Measurements from ENCODE around the gene ABTB1.

ABTB1 gene

GRCh38 chr3:127647166-127647844 is 25.4 kb upstream of the ABTB1 start:
- no peak for TF ChIP-seq ZSCAN30 (tag by site-specific recombination; IDR thresholded peaks at IDR 0.05)
- no peak for TF ChIP-seq ZNF555 (tag by site-specific recombination; conservative IDR thresholded peaks at IDR 0.05)
- TF ChIP-seq ZFP41 (tag by site-specific recombination; IDR thresholded peaks at IDR 0.05; ENCODE audit: borderline replicate concordance), result no peak
- CTCF ChIA-PET, result interaction anchor here (0.9 to 1.3 kb wide), 2 partner anchors 30 to 313 kb away, joined by 3 to 5 read pairs; no protein-coding TSS in a partner anchor
- Histone ChIP-seq H3K27ac (ENCODE audit: extremely low read depth, low read depth, low read length) (no peak overlapping the region), H3K9me3 (ENCODE audit: control insufficient read depth, insufficient read depth, low read depth, low read length) (no peaks in the 10 kb centered on the region), H3K4me1 (ENCODE audit: control insufficient read depth, insufficient read depth, low read length) (no peaks in the 10 kb centered on the region), H3K4me3 (ENCODE audit: low read depth, low read length) (no peak overlapping the region), H3K36me3 (ENCODE audit: control insufficient read depth in 2 of 2, insufficient read depth in 1 of 2, low read length in 2 of 2) (peaks cover 0 to 25% of the 10 kb centered on the region in 2 experiments; a peak in 1 of 3 replicates)
- POLR2A ChIA-PET, result no interaction called here

GRCh38 chr3:127647845-127648204 is 24.9 kb upstream of the ABTB1 start:
- H3K4me3 ChIP-seq (ENCODE audit: low read depth, low read length), result no peak overlapping the region
- H3K36me3 ChIP-seq (ENCODE audit: control insufficient read depth in 2 of 2, insufficient read depth in 1 of 2, low read length in 2 of 2), result peaks cover 0 to 25% of the 10 kb centered on the region in 2 experiments; a peak in 1 of 3 replicates
- TF ChIP-seq ZNF677 (tag by site-specific recombination; IDR thresholded peaks at IDR 0.05), result no peak
- TF ChIP-seq ZNF211 (tag by site-specific recombination; IDR thresholded peaks at IDR 0.05; ENCODE audit: low read depth), result no peak
- no peak for TF ChIP-seq SCRT2 (tag by site-specific recombination; IDR thresholded peaks at IDR 0.05)
- no peak for TF ChIP-seq ZNF596 (tag by site-specific recombination; IDR thresholded peaks at IDR 0.05)
- TF ChIP-seq ZNF626 (tag by site-specific recombination; IDR thresholded peaks at IDR 0.05), result no peak
- TF ChIP-seq PRDM6 (tag by site-specific recombination; IDR thresholded peaks at IDR 0.05), result no peak
- TF ChIP-seq ZNF335 (tag by site-specific recombination; conservative IDR thresholded peaks at IDR 0.05), result no peak
- no peak for TF ChIP-seq ZBTB7A (tag by site-specific recombination; IDR thresholded peaks at IDR 0.05; ENCODE audit: low read depth)
- no peak for TF ChIP-seq GLI2 (tag by site-specific recombination; IDR thresholded peaks at IDR 0.05; ENCODE audit: borderline replicate concordance, low read depth)
- TF ChIP-seq WT1 (tag by site-specific recombination; IDR thresholded peaks at IDR 0.05), result no peak
- no peak for TF ChIP-seq ZNF521 (tag by site-specific recombination; IDR thresholded peaks at IDR 0.05)
- no peak for TF ChIP-seq ZFP41 (tag by site-specific recombination; IDR thresholded peaks at IDR 0.05; ENCODE audit: borderline replicate concordance)
- TF ChIP-seq ZNF610 (tag by site-specific recombination; IDR thresholded peaks at IDR 0.05; ENCODE audit: borderline replicate concordance), result no peak
- no peak for TF ChIP-seq ZNF514 (tag by site-specific recombination; IDR thresholded peaks at IDR 0.05)
- no peak for TF ChIP-seq ZNF138 (tag by site-specific recombination; IDR thresholded peaks at IDR 0.05; ENCODE audit: borderline replicate concordance)
- no peak for TF ChIP-seq ZNF558 (tag by site-specific recombination; IDR thresholded peaks at IDR 0.05)
- no peaks in the 10 kb centered on the region for H3K4me1 ChIP-seq (ENCODE audit: control insufficient read depth, insufficient read depth, low read length)
- no peak overlapping the region for H3K27ac ChIP-seq (ENCODE audit: extremely low read depth, low read depth, low read length)
- POLR2A ChIA-PET, result no interaction called here
- H3K9me3 ChIP-seq (ENCODE audit: control insufficient read depth, insufficient read depth, low read depth, low read length), result no peaks in the 10 kb centered on the region
- CTCF ChIA-PET, result interaction anchor here (0.9 kb wide), 1 partner anchor 30 kb away, joined by 3 read pairs; no protein-coding TSS in a partner anchor

GRCh38 chr3:127650236-127650635 is 22.5 kb upstream of the ABTB1 start:
- ChIA-PET POLR2A (no interaction called here), CTCF (interaction anchor here (0.8 to 1.2 kb wide), 2 partner anchors 182 to 320 kb away, joined by 4 read pairs; no protein-coding TSS in a partner anchor)
- H3K27ac ChIP-seq (ENCODE audit: extremely low read depth, low read depth, low read length), result no peak overlapping the region
- H3K9me3 ChIP-seq (ENCODE audit: control insufficient read depth, insufficient read depth, low read depth, low read length), result no peaks in the 10 kb centered on the region
- H3K36me3 ChIP-seq (ENCODE audit: control insufficient read depth in 2 of 2, insufficient read depth in 1 of 2, low read length in 2 of 2), result peaks cover 0 to 18% of the 10 kb centered on the region in 2 experiments; a peak in 1 of 3 replicates
- H3K4me3 ChIP-seq (ENCODE audit: low read depth, low read length), result no peak overlapping the region
- H3K4me1 ChIP-seq (ENCODE audit: control insufficient read depth, insufficient read depth, low read length), result no peaks in the 10 kb centered on the region
- TF ChIP-seq ZNF776 (tag by site-specific recombination; IDR thresholded peaks at IDR 0.05; ENCODE audit: borderline replicate concordance) (no peak), ZNF768 (tag by site-specific recombination; IDR thresholded peaks at IDR 0.05) (no peak), CTCF (tag by site-specific recombination; IDR thresholded peaks at IDR 0.05) (no peak), ZNF692 (tag by site-specific recombination; IDR thresholded peaks at IDR 0.05) (no peak), ZBTB48 (tag by site-specific recombination; IDR thresholded peaks at IDR 0.05) (no peak), ZIC2 (tag by site-specific recombination; IDR thresholded peaks at IDR 0.05) (no peak), ZNF48 (tag by site-specific recombination; IDR thresholded peaks at IDR 0.05) (no peak), BCL11B (tag by site-specific recombination; IDR thresholded peaks at IDR 0.05; ENCODE audit: low read depth) (no peak), PRDM1 (tag by site-specific recombination; IDR thresholded peaks at IDR 0.05) (no peak), BCL11A (tag by site-specific recombination; IDR thresholded peaks at IDR 0.05; ENCODE audit: low read depth) (no peak)

Data from HEK293 (cell line).